Naive thymus-derived CD8-positive, alpha-beta T cell (primary cell): ENCODE data around the gene PDE4D. TPM values are rescaled to one million over a fixed set of nuclear protein-coding genes. Genes with fewer than 3 reads are reported as not detected.
A peak's percentile ranks its signal among the peaks of the same experiment; 100 is the strongest.

Experiments used
- ATAC-seq, 2 donors: fragments of 150-1000 bp; cut with Tn5 transposase in 1 of 2; sonication (Bioruptor Pico), chemical (Tn5 transposase) in 1 of 2; 1 replicate in 1 of 2; 2 replicates in 1 of 2; pipeline ENCODE4 v1.10.0; 2021; ENCODE audit warnings: mild to moderate bottlenecking in 2 of 2, moderate library complexity in 2 of 2
- POLR2A ChIA-PET: fragments of 350-600 bp; sonication (Branson Sonifier 250); formaldehyde crosslinking; loops from one replicate; lab custom pipeline; 2021; ENCODE audit warnings: antibody characterized with exemption; lab: Charles Lee
- DNase-seq, 10 donors: peaks; one replicate each; pipeline versions ENCODE4 v3.0.0 to v3.0.0-alpha.2; 2020 to 2022
- H3K27ac Mint-ChIP-seq, 10 donors: one replicate each; pipeline ENCODE4 v1.8.0; 2020 to 2022; ENCODE audit warnings: mild to moderate bottlenecking in 10 of 10, mixed read lengths in 10 of 10, moderate library complexity in 4 of 10, inconsistent platforms in 1 of 10
- H3K27me3 Mint-ChIP-seq, 5 donors: one replicate each; pipeline ENCODE4 v1.8.0; 2021 to 2022; ENCODE audit warnings: mixed read lengths in 5 of 5
- H3K36me3 Mint-ChIP-seq, 3 donors: one replicate each; pipeline ENCODE4 v1.8.0; 2020 to 2022; ENCODE audit warnings: mixed read lengths in 3 of 3, mild to moderate bottlenecking in 2 of 3, inconsistent platforms in 1 of 3
- H3K4me1 Mint-ChIP-seq, 4 donors: one replicate each; pipeline ENCODE4 v1.8.0; 2021 to 2022; ENCODE audit warnings: mixed read lengths in 4 of 4
- H3K4me3 Mint-ChIP-seq, 10 donors: one replicate each; pipeline ENCODE4 v1.8.0; 2020 to 2022; ENCODE audit warnings: mild to moderate bottlenecking in 10 of 10, mixed read lengths in 10 of 10, moderate library complexity in 6 of 10, inconsistent platforms in 1 of 10
- H3K9me3 Mint-ChIP-seq, 9 donors: one replicate each; pipeline ENCODE4 v1.8.0; 2020 to 2022; ENCODE audit warnings: mixed read lengths in 9 of 9, mild to moderate bottlenecking in 3 of 9, inconsistent platforms in 1 of 9, moderate library complexity in 1 of 9
- polyA plus RNA-seq, 3 donors: library from polyadenylated mRNA; unstranded; fragments of 300-500 nt; fragmentation: Illumina TruSeq; gene quantifications; one replicate each; pipeline ENCODE4 v1.2.3, GENCODE V29; 2021
- total RNA-seq, 8 experiments: library from RNA in 2 of 8; stranded (reverse) in 2 of 8; gene quantifications; one replicate each; pipeline ENCODE4 v1.2.3 and lab custom pipeline; 2021 to 2026

PDE4D gene
- total and polyA plus RNA-seq, 5 experiments from 2014 or later: 5.8 to 35.9 (median 8.8) TPM

DNA sequence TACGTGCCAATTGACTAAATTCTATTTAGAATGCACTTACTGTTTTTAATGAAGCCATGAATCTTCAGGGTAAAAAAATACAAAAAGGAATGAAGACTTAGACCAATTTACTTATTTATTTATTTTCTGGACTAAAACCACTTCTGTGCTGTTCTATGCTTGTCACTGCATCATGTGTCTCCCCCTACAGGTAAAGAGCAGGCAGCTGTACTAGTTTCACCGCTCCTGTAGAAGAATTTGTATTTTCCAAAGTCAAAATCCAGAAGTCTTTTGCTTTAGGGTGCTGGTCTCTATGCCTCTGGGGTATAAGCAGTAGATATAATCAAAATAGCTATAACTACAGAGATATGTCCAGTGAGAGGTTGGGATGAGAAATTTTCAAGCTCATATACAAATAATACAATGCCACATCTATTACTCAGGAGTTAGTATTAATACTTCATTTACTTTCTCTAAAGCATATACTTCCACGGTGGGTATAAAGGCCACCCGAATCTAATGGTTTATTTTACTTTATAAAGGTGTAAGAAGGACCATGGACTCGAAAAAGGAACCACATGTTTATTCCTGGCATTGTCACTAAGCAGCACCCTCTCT, 719.2 kb downstream of the PDE4D start:
- peaks cover 0 to 6% (median 0%) of the 10 kb centered on the region in 4 donors for H3K4me1 Mint-ChIP-seq
- DNase-seq (peak in 9 of 10 donors; percentile 7 to 67 (median 33)), ATAC-seq (peak; percentile 81 to 90)
- peaks cover 0 to 2% (median 0%) of the 10 kb centered on the region in 5 donors for H3K27me3 Mint-ChIP-seq
- H3K27ac Mint-ChIP-seq: no peak overlapping the region
- H3K9me3 Mint-ChIP-seq: no peaks in the 10 kb centered on the region
- no peaks in the 10 kb centered on the region for H3K36me3 Mint-ChIP-seq
- no peak overlapping the region for H3K4me3 Mint-ChIP-seq
- POLR2A ChIA-PET: interaction anchor here (1.0 to 2.5 kb wide), 2 partner anchors 135 to 140 kb away, joined by 4 to 7 read pairs; no protein-coding TSS in a partner anchor

DNA sequence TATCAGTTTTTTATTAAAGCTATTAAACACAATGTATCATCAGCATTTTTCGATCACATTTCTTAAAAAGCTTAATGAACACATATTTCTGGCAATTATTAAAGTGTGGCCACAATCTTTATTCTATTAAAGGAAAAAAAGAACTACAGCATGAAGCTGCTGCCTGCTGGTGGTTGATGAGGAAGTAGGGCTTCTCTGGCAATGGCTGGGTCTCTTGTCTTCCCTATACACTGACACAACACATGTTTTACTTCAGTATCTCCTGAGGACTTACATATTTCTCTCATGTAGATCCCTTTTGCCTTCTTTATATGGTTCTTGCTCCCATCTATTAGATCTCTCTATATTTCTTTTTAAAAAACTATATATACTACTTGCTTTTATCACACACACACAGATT, 719.9 kb downstream of the PDE4D start:
- DNase-seq (no peak), ATAC-seq (no peak)
- Mint-ChIP-seq H3K9me3 (no peaks in the 10 kb centered on the region), H3K36me3 (no peaks in the 10 kb centered on the region), H3K4me1 (peaks cover 0 to 6% (median 0%) of the 10 kb centered on the region in 4 donors), H3K4me3 (no peak overlapping the region), H3K27ac (no peak overlapping the region), H3K27me3 (peaks cover 0 to 2% (median 0%) of the 10 kb centered on the region in 5 donors)
- POLR2A ChIA-PET: interaction anchor here (2.5 kb wide), 1 partner anchor 134 kb away, joined by 7 read pairs; no protein-coding TSS in a partner anchor

DNA sequence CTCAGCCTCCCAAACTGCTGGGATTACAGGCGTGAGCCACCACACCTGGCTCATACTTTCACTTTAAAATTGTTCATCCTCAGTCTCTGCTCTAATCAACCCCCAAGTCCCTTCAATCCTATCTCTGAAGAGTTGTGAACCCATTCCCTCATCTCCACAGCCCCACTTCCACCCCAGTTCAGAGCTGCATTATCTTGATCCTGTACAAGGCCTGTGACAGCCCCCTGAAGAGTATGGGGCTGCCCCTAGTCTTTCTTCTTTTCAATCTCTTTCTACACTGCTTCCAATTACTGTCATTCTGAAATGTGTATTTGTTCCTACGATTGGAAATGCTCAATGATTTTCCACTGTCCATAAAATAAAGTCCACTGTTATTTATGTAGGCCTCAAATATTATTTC, 722.4 kb downstream of the PDE4D start:
- Mint-ChIP-seq H3K27ac (peak overlapping the region in 1 of 10 donors; percentile 18), H3K4me1 (no peaks in the 10 kb centered on the region), H3K4me3 (no peak overlapping the region), H3K27me3 (peaks cover 0 to 2% (median 0%) of the 10 kb centered on the region in 5 donors), H3K36me3 (no peaks in the 10 kb centered on the region), H3K9me3 (no peaks in the 10 kb centered on the region)
- no peak for DNase-seq
- POLR2A ChIA-PET: no interaction called here
- ATAC-seq: no peak

DNA sequence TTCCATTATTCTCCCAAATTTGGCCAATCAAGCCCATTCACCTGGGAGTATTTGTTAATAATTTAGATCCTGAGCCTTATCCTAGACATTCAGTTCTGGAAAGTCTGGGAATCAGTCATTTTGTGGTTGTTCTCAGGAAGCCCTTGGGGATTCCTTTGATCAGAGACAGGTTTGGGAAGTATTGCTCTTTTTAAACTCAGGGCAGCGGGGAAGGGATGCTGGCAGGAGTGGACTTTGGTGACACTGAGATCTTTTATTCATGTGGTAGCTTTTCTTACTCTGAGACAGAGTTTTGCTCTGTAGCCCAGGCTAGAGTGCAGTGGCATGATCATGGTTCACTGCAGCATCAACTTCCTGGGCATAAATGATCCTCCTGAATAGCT, 723.8 kb downstream of the PDE4D start:
- ATAC-seq (no peak), DNase-seq (no peak)
- no peaks in the 10 kb centered on the region for H3K27me3 Mint-ChIP-seq
- H3K27ac Mint-ChIP-seq: peak overlapping the region in 2 of 10 donors; percentile 39 to 48
- H3K36me3 Mint-ChIP-seq: no peaks in the 10 kb centered on the region
- no peaks in the 10 kb centered on the region for H3K4me1 Mint-ChIP-seq
- POLR2A ChIA-PET: no interaction called here
- no peaks in the 10 kb centered on the region for H3K9me3 Mint-ChIP-seq
- no peak overlapping the region for H3K4me3 Mint-ChIP-seq

DNA sequence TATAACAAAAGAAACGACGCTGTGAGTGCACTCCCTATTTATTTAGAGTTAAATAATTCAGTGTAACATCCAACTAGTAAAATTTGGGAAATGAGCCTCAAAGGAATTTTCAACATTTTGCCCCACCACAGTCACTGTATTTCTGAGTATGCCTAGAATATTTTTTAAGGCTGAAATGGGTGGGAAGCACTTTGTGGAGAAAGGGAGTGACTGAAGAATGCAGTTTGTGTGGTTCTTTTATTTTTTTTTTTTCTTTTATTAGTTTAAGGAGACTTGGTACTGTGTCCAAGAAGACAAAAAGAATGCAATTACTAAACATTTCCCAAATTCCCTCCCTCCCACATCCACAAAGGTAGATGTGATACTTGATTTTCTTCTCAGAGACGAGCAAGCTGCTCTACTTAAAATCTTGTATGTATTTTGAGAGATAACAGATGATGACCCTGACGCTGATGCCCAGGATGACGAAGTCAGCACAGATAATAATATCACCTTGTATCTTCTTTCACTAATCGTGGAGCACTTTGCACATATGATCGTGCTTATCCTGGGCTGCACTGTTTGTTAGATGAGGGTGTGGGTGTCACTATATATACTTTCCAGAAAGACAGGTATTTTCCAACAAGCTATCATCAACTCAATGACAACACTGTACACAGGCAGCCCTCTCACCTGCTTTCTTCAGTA, 724.3 kb downstream of the PDE4D start:
- Mint-ChIP-seq H3K27me3 (no peaks in the 10 kb centered on the region), H3K27ac (peak overlapping the region in 1 of 10 donors; percentile 34), H3K36me3 (no peaks in the 10 kb centered on the region), H3K9me3 (no peaks in the 10 kb centered on the region), H3K4me1 (no peaks in the 10 kb centered on the region), H3K4me3 (no peak overlapping the region)
- ATAC-seq (no peak), DNase-seq (no peak)
- POLR2A ChIA-PET: no interaction called here

DNA sequence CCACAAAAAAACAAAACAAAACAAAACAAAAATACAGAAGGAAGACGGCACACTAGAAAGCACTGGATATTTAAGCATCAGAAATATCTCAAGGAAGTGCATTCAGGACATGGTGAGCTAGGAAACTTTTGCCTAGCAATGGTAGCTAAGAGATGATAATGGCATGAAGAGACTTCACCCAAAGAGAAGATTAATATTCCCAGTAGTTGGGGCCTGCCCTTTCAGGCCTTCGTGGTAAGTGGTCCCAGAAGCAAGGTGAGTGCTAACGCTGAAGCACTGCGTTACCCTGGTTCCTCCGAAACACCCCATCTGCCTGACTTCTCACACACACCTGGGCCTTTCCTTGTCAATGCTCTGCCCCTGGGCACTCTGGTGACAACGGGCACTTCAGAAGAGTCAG, 725.5 kb downstream of the PDE4D start:
- DNase-seq (no peak), ATAC-seq (no peak)
- no peak overlapping the region for H3K4me3 Mint-ChIP-seq
- POLR2A ChIA-PET: no interaction called here
- no peaks in the 10 kb centered on the region for H3K9me3 Mint-ChIP-seq
- H3K4me1 Mint-ChIP-seq: no peaks in the 10 kb centered on the region
- peak overlapping the region in 3 of 10 donors; percentile 27 to 57 (median 31) for H3K27ac Mint-ChIP-seq
- no peaks in the 10 kb centered on the region for H3K36me3 Mint-ChIP-seq
- H3K27me3 Mint-ChIP-seq: no peaks in the 10 kb centered on the region

DNA sequence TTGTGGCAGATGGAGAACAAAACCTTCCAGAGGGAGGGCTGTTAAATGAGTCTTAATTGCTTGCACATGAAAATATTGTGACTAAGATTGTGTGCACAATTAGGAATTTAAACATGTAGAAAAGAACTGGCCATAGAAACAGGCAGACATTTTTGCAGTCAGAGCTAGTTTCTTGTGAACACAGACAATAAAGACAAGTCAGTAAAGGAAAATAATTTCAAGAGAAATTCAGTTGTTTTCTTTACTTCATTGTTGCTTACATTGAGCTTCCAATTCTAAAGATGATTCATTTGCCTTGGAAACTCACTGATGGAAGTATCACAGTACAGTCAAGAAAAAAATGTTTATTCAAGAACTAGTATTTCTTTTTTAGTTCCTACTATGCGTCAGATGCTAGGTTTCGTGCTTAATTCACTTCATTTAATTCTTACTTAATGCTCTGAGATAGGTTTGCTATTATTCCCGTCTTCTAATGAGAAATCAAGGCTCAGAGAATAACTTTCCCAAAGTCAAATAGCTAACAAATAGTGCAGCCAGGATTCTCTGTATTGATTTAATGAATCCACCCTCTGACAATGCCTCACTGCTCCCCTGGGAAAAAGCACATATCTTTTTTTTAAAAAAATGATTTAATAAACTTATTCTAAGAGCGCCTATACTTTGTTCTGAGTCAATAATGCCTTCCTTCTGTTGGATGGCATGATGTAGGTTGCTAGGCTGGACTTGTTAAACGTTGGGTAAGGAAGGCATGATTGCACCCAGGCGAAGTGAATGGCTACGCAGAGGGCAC, 729.3 kb downstream of the PDE4D start:
- Mint-ChIP-seq H3K4me1 (peaks cover 0 to 14% (median 10%) of the 10 kb centered on the region in 4 donors), H3K27me3 (no peaks in the 10 kb centered on the region), H3K27ac (no peak overlapping the region), H3K9me3 (no peaks in the 10 kb centered on the region), H3K36me3 (no peaks in the 10 kb centered on the region), H3K4me3 (no peak overlapping the region)
- POLR2A ChIA-PET: no interaction called here
- no peak for DNase-seq
- no peak for ATAC-seq

DNA sequence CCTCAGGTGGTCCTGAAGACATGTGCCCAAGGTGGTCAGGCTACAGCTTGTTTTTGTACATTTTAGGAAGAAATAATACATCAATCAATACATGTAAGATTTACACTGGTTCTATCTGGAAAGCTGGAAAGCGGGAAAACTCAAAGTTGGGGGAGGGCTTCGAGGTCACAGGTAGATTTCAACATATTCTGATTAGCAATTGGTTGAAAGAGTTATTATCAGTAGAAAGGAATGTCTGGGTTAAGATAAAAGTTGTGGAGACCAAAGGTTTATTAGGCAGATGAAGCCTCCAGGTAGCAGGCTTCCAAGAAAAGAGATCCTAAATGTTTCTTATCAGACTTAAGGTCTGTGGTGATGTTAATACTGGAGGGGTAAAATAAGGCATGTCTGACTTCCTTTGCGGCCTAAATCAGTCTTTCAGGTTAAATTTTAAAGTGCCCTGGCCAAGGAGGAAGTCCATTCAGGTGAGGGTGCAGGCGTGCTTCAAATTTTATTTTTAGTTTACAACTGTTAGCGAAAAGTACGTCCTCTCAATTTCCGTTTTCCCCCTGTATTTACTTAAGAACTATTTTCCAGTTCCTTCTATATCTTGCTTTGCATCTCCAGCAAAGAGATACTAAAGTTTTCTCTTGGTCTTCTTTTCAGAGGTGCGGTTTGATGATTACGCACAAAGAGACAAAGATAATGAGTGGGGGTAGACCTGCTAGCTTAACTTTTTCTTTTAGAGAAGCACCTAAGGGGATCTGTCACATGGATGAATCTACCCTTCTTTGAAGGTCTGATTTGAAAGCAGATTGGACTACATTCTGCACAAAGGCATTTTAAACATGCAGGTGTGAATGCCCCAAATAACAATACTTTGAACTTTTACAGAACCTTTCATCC, 732.1 kb downstream of the PDE4D start:
- Mint-ChIP-seq H3K9me3 (no peaks in the 10 kb centered on the region), H3K4me3 (peak overlapping the region in 4 of 10 donors; percentile 2 to 31 (median 18)), H3K36me3 (no peaks in the 10 kb centered on the region), H3K27ac (peak overlapping the region in 8 of 10 donors; percentile 16 to 86 (median 70)), H3K4me1 (peaks cover 0 to 14% (median 10%) of the 10 kb centered on the region in 4 donors), H3K27me3 (no peaks in the 10 kb centered on the region)
- DNase-seq (peak in 4 of 10 donors; percentile 4 to 50 (median 32)), ATAC-seq (peak; percentile 70 to 90)
- POLR2A ChIA-PET: no interaction called here

DNA sequence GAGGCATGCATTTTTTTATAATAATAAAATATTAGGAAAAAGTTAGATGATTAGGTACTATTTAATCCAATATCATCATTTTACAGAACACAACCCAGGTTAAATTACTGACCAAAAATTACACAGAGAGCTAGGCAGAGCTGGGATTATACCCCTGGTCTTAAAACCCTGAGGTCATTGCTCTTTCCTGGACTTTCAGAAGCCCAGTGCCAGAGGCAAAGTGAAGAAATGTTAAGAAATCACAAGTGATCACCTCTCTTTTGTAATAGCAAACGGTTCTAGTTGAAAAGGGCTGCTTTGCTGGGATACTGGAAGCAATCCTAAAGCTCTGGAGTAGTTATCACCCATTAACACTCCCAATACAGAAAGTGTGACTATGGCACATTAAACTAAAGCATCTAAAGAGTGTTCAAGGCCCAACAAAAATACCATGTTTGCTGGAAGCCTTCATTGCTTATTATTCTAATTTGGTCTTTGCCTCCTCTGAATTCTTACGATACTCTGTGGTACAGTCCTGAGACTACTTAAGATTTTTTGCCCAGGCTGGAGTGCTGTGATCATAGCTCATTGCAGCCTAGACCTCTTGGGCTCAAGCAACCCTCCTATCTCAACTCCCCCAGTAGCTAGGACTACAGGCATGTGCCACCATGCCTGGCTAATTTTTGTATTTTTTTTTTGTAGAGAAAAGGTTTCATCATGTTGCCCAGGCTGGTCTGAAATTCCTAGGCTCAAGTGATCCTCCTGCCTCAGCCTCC, 734.7 kb downstream of the PDE4D start:
- no peak overlapping the region for H3K4me3 Mint-ChIP-seq
- POLR2A ChIA-PET: no interaction called here
- H3K4me1 Mint-ChIP-seq: peaks cover 0 to 14% (median 10%) of the 10 kb centered on the region in 4 donors
- ATAC-seq (no peak), DNase-seq (no peak)
- H3K36me3 Mint-ChIP-seq: no peaks in the 10 kb centered on the region
- H3K9me3 Mint-ChIP-seq: no peaks in the 10 kb centered on the region
- H3K27me3 Mint-ChIP-seq: no peaks in the 10 kb centered on the region
- H3K27ac Mint-ChIP-seq: peak overlapping the region in 1 of 10 donors; percentile 12

DNA sequence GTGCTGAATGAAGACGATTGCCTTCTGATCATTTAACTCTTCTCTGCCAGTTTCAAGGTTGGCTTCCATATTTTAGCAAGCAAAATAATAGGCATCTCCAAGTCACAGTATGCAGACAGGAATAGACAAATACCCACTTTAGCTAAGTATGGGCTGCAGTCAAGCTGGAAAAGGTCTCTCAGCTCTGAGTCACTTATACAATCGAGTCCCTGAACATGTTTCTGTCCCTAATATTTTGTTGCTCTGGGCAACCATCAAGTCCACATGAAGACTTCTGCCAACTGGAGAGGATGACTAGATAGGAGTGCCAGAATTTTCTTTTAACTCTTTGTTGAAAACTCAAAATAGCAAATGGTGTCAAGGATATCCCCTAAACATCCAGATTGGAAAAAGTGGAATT, 735.4 kb downstream of the PDE4D start:
- DNase-seq: no peak
- no peak overlapping the region for H3K27ac Mint-ChIP-seq
- peaks cover 0 to 14% (median 10%) of the 10 kb centered on the region in 4 donors for H3K4me1 Mint-ChIP-seq
- no peaks in the 10 kb centered on the region for H3K36me3 Mint-ChIP-seq
- no peaks in the 10 kb centered on the region for H3K27me3 Mint-ChIP-seq
- H3K9me3 Mint-ChIP-seq: no peaks in the 10 kb centered on the region
- no peak for ATAC-seq
- POLR2A ChIA-PET: no interaction called here
- H3K4me3 Mint-ChIP-seq: no peak overlapping the region

DNA sequence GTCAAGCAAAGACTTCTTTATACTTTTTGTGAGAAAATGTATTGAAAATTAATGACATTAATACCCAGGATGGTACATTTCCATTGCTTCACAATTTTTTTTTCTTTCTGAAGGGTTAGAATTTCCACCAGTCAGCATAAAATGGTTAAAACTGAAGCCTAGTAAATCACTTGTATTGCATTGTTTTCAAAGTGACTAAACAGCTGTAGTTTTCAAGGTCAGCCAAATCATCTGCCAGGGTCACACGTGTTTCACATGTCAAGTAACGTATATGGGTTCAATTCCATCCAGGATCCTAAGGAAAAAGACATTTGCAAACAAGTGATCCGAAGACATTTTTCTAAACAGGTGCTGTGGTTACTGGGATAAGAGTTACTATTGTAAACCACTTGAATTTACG, 736.5 kb downstream of the PDE4D start:
- Mint-ChIP-seq H3K4me3 (no peak overlapping the region), H3K36me3 (no peaks in the 10 kb centered on the region), H3K4me1 (peaks cover 4 to 19% (median 11%) of the 10 kb centered on the region in 4 donors), H3K27me3 (no peaks in the 10 kb centered on the region), H3K9me3 (no peaks in the 10 kb centered on the region), H3K27ac (no peak overlapping the region)
- no peak for DNase-seq
- POLR2A ChIA-PET: no interaction called here
- ATAC-seq: no peak
